IPS-18a (cell line): Measurements from ENCODE around the gene BCDIN3D.

Experiments used
- H3K27ac ChIP-seq: one replicate; pipeline ENCODE4 v1.5.1; 2013; ENCODE audit warnings: low read length
- H3K27me3 ChIP-seq: one replicate; pipeline ENCODE4 v1.6.1; 2013; ENCODE audit warnings: mild to moderate bottlenecking, low read length; ENCODE audit not compliant: control insufficient read depth, insufficient read depth
- H3K36me3 ChIP-seq: one replicate; pipeline ENCODE4 v1.6.1; 2013; ENCODE audit warnings: low read depth, low read length; ENCODE audit not compliant: control insufficient read depth
- H3K4me1 ChIP-seq: one replicate; pipeline ENCODE4 v1.6.1; 2013; ENCODE audit warnings: low read depth, low read length; ENCODE audit not compliant: control insufficient read depth
- H3K4me3 ChIP-seq: one replicate; pipeline ENCODE4 v1.5.1; 2013; ENCODE audit warnings: low read length
- H3K9ac ChIP-seq: one replicate; pipeline ENCODE4 v1.6.1; 2013; ENCODE audit warnings: mild to moderate bottlenecking, low read length, moderate library complexity
- H3K9me3 ChIP-seq: one replicate; pipeline ENCODE4 v1.6.1; 2013; ENCODE audit warnings: low read depth, low read length; ENCODE audit not compliant: control insufficient read depth

Gene BCDIN3D

GRCh38 chr12:49798934-49799333 lies 44.0 kb downstream of the BCDIN3D start:
- Histone ChIP-seq H3K9ac (no peak overlapping the region), H3K27me3 (no peaks in the 10 kb centered on the region), H3K36me3 (peaks cover 33% of the 10 kb centered on the region), H3K9me3 (no peaks in the 10 kb centered on the region), H3K4me3 (no peak overlapping the region), H3K27ac (no peak overlapping the region), H3K4me1 (no peaks in the 10 kb centered on the region)

- Histone ChIP-seq H3K4me1 (no peaks in the 10 kb centered on the region), H3K9ac (no peak overlapping the region), H3K27me3 (no peaks in the 10 kb centered on the region), H3K4me3 (no peak overlapping the region), H3K9me3 (no peaks in the 10 kb centered on the region), H3K36me3 (peaks cover 33% of the 10 kb centered on the region), H3K27ac (no peak overlapping the region)
Measured at GRCh38 chr12:49798248-49798647, 44.7 kb downstream of the BCDIN3D start.

GRCh38 chr12:49797449-49797776 lies 45.5 kb downstream of the BCDIN3D start:
- H3K9ac ChIP-seq: no peak overlapping the region
- no peaks in the 10 kb centered on the region for H3K4me1 ChIP-seq
- no peaks in the 10 kb centered on the region for H3K9me3 ChIP-seq
- no peak overlapping the region for H3K27ac ChIP-seq
- H3K27me3 ChIP-seq: no peaks in the 10 kb centered on the region
- H3K36me3 ChIP-seq: peaks cover 28% of the 10 kb centered on the region
- H3K4me3 ChIP-seq: no peak overlapping the region

GRCh38 chr12:49796606-49797448 lies 46.1 kb downstream of the BCDIN3D start:
- Histone ChIP-seq H3K27me3 (no peaks in the 10 kb centered on the region), H3K36me3 (peaks cover 27% of the 10 kb centered on the region), H3K4me1 (no peaks in the 10 kb centered on the region), H3K9ac (no peak overlapping the region), H3K4me3 (no peak overlapping the region), H3K9me3 (no peaks in the 10 kb centered on the region), H3K27ac (no peak overlapping the region)

GRCh38 chr12:49796155-49796554 lies 46.8 kb downstream of the BCDIN3D start:
- H3K4me3 ChIP-seq: no peak overlapping the region
- H3K9me3 ChIP-seq: no peaks in the 10 kb centered on the region
- H3K27ac ChIP-seq: no peak overlapping the region
- H3K36me3 ChIP-seq: peaks cover 23% of the 10 kb centered on the region
- no peak overlapping the region for H3K9ac ChIP-seq
- no peaks in the 10 kb centered on the region for H3K27me3 ChIP-seq
- H3K4me1 ChIP-seq: no peaks in the 10 kb centered on the region

GRCh38 chr12:49795654-49796105 lies 47.2 kb downstream of the BCDIN3D start:
- H3K36me3 ChIP-seq: peaks cover 20% of the 10 kb centered on the region
- no peaks in the 10 kb centered on the region for H3K27me3 ChIP-seq
- H3K9me3 ChIP-seq: no peaks in the 10 kb centered on the region
- no peak overlapping the region for H3K27ac ChIP-seq
- no peak overlapping the region for H3K9ac ChIP-seq
- no peaks in the 10 kb centered on the region for H3K4me1 ChIP-seq
- H3K4me3 ChIP-seq: no peak overlapping the region

- peaks cover 15% of the 10 kb centered on the region for H3K36me3 ChIP-seq
- no peaks in the 10 kb centered on the region for H3K27me3 ChIP-seq
- no peaks in the 10 kb centered on the region for H3K4me1 ChIP-seq
- no peak overlapping the region for H3K27ac ChIP-seq
- H3K9ac ChIP-seq: no peak overlapping the region
- no peak overlapping the region for H3K4me3 ChIP-seq
- no peaks in the 10 kb centered on the region for H3K9me3 ChIP-seq
Measured at GRCh38 chr12:49794811-49795653, 47.9 kb downstream of the BCDIN3D start.

- Histone ChIP-seq H3K4me3 (no peak overlapping the region), H3K27ac (no peak overlapping the region), H3K9me3 (no peaks in the 10 kb centered on the region), H3K9ac (no peak overlapping the region), H3K27me3 (no peaks in the 10 kb centered on the region), H3K36me3 (peaks cover 15% of the 10 kb centered on the region), H3K4me1 (no peaks in the 10 kb centered on the region)
Measured at GRCh38 chr12:49794021-49794420, 48.9 kb downstream of the BCDIN3D start.

- Histone ChIP-seq H3K4me1 (no peaks in the 10 kb centered on the region), H3K27me3 (no peaks in the 10 kb centered on the region), H3K36me3 (peaks cover 15% of the 10 kb centered on the region), H3K27ac (no peak overlapping the region), H3K4me3 (no peak overlapping the region), H3K9me3 (no peaks in the 10 kb centered on the region), H3K9ac (no peak overlapping the region)
Measured at GRCh38 chr12:49793620-49794019, 49.3 kb downstream of the BCDIN3D start.

- Histone ChIP-seq H3K9me3 (no peaks in the 10 kb centered on the region), H3K36me3 (peaks cover 9% of the 10 kb centered on the region), H3K4me3 (no peak overlapping the region), H3K27me3 (no peaks in the 10 kb centered on the region), H3K9ac (no peak overlapping the region), H3K27ac (no peak overlapping the region), H3K4me1 (no peaks in the 10 kb centered on the region)
Measured at GRCh38 chr12:49792976-49793580, 49.8 kb downstream of the BCDIN3D start.

- no peak overlapping the region for H3K27ac ChIP-seq
- H3K9me3 ChIP-seq: no peaks in the 10 kb centered on the region
- H3K27me3 ChIP-seq: no peaks in the 10 kb centered on the region
- H3K4me1 ChIP-seq: no peaks in the 10 kb centered on the region
- H3K36me3 ChIP-seq: peaks cover 2% of the 10 kb centered on the region
- no peak overlapping the region for H3K4me3 ChIP-seq
- no peak overlapping the region for H3K9ac ChIP-seq
Measured at GRCh38 chr12:49792181-49792970, 50.5 kb downstream of the BCDIN3D start.
